HL-60 (cell line): ENCODE measurements around the gene GRIK1.

Experiments used
- DNase-seq, 2 experiments: peaks; one replicate each; pipeline ENCODE4 v3.0.0-alpha.2; 2010 to 2020; ENCODE audit warnings: low read depth in 1 of 2, low spot score in 1 of 2
- H3K27ac ChIP-seq: fragments of 250-450 bp; sonication (Bioruptor Pico); replicated peaks from 2 replicates; pipeline ENCODE4 v1.5.1; 2020; ENCODE audit warnings: mild to moderate bottlenecking, moderate library complexity
- H3K27me3 ChIP-seq: fragments of 250-450 bp; sonication (Bioruptor Pico); 2 replicates; pipeline ENCODE4 v1.5.1; 2021; ENCODE audit warnings: mild to moderate bottlenecking, moderate library complexity; ENCODE audit not compliant: insufficient read depth, poor library complexity, severe bottlenecking
- H3K4me3 ChIP-seq: replicated peaks from 2 replicates; pipeline ENCODE4 v1.5.1; 2011; ENCODE audit warnings: mild to moderate bottlenecking, control low read depth, low read length; ENCODE audit not compliant: insufficient read depth
- GABPA ChIP-seq: IDR thresholded peaks from 2 replicates; pipeline ENCODE4 v1.6.1; 2012; ENCODE audit warnings: low read depth
- POLR2AphosphoS5 ChIP-seq: IDR thresholded peaks from 2 replicates; pipeline ENCODE4 v1.6.1; 2012; ENCODE audit warnings: low read depth
- SPI1 ChIP-seq: IDR thresholded peaks from 2 replicates; pipeline ENCODE4 v1.6.1; 2012; ENCODE audit warnings: low read depth, mild to moderate bottlenecking, borderline replicate concordance
- TF ChIP-seq, protein P1 (sequence below): IDR thresholded peaks from 2 replicates; pipeline ENCODE4 v1.6.1; 2012; ENCODE audit warnings: low read depth; ENCODE audit not compliant: insufficient replicate concordance
- TF ChIP-seq, protein P2 (sequence below): IDR thresholded peaks from one replicate; pipeline ENCODE4 v1.5.1; 2011; ENCODE audit warnings: low read length, control low read depth, inconsistent platforms; ENCODE audit not compliant: insufficient read depth

Gene GRIK1

DNA sequence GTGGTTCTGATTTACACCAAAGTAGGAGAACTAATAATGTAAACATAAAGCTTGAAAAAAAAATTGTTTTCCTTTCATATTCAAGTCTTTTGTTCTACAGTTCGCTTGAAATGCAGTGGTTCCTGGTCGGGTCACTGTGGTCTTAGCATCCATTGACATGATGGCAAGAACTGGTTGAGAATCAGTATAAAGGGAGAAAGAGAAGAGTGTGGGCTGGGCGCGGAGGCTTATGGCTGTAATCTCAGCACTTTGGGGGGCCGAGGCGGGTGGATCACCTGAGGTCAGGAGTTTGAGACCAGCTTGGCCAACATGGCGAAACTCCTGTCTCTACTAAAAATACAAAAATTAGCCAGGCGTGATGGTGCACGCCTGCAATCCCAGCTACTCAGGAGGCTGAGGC lies 390.2 kb downstream of the GRIK1 start:
- Histone ChIP-seq H3K27ac (no peak overlapping the region), H3K27me3 (no peaks in the 10 kb centered on the region), H3K4me3 (no peak overlapping the region)
- TF ChIP-seq, protein P1, sequence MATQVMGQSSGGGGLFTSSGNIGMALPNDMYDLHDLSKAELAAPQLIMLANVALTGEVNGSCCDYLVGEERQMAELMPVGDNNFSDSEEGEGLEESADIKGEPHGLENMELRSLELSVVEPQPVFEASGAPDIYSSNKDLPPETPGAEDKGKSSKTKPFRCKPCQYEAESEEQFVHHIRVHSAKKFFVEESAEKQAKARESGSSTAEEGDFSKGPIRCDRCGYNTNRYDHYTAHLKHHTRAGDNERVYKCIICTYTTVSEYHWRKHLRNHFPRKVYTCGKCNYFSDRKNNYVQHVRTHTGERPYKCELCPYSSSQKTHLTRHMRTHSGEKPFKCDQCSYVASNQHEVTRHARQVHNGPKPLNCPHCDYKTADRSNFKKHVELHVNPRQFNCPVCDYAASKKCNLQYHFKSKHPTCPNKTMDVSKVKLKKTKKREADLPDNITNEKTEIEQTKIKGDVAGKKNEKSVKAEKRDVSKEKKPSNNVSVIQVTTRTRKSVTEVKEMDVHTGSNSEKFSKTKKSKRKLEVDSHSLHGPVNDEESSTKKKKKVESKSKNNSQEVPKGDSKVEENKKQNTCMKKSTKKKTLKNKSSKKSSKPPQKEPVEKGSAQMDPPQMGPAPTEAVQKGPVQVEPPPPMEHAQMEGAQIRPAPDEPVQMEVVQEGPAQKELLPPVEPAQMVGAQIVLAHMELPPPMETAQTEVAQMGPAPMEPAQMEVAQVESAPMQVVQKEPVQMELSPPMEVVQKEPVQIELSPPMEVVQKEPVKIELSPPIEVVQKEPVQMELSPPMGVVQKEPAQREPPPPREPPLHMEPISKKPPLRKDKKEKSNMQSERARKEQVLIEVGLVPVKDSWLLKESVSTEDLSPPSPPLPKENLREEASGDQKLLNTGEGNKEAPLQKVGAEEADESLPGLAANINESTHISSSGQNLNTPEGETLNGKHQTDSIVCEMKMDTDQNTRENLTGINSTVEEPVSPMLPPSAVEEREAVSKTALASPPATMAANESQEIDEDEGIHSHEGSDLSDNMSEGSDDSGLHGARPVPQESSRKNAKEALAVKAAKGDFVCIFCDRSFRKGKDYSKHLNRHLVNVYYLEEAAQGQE: no peak
- no peak for TF ChIP-seq SPI1
- TF ChIP-seq GABPA: no peak
- TF ChIP-seq, protein P2, sequence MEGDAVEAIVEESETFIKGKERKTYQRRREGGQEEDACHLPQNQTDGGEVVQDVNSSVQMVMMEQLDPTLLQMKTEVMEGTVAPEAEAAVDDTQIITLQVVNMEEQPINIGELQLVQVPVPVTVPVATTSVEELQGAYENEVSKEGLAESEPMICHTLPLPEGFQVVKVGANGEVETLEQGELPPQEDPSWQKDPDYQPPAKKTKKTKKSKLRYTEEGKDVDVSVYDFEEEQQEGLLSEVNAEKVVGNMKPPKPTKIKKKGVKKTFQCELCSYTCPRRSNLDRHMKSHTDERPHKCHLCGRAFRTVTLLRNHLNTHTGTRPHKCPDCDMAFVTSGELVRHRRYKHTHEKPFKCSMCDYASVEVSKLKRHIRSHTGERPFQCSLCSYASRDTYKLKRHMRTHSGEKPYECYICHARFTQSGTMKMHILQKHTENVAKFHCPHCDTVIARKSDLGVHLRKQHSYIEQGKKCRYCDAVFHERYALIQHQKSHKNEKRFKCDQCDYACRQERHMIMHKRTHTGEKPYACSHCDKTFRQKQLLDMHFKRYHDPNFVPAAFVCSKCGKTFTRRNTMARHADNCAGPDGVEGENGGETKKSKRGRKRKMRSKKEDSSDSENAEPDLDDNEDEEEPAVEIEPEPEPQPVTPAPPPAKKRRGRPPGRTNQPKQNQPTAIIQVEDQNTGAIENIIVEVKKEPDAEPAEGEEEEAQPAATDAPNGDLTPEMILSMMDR: no peak
- TF ChIP-seq POLR2AphosphoS5: no peak
- DNase-seq: no peak

DNA sequence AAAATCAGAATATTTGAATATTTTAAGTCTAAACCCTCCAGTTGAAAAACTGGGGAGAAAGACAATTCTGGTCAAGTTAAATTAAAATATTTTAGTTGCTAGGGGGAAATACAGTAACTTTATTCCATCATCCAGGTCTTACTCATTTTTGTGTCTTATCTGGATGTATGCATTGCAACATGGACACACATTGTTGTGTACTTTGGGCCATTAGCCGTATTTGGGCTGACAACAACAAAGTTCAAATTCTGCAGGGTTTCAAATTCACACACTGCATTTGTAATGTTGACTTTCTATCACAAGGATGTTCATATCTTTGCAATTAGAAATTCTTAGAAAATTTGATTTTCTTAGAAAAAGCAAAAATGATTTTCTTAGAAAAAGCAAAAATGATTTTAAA lies 391.8 kb downstream of the GRIK1 start:
- TF ChIP-seq, protein P2: no peak
- H3K27me3 ChIP-seq: no peaks in the 10 kb centered on the region
- H3K4me3 ChIP-seq: no peak overlapping the region
- H3K27ac ChIP-seq: no peak overlapping the region
- DNase-seq: no peak

DNA sequence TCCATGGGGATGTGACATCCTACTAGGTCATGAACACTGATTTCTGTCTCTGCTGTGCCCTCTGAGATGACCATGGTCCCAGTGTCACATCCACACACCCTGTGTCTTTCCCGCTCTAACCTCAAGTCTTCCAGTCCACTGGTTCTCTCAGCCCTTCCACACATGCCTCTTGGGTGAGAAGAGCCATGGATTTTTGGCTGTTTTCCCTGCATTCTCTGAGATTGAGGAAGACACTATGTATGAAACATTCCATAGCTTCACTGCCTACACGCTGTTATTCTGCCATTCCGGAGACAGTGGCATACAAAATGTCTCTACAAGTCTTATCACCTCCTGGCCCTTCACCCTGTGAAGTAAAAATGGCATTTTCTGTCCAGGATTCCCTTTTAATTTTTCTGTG lies 393.7 kb downstream of the GRIK1 start:
- no peak for DNase-seq
- TF ChIP-seq SPI1 (no peak), GABPA (no peak), POLR2AphosphoS5 (no peak)
- TF ChIP-seq, protein P1: no peak
- TF ChIP-seq, protein P2: no peak
- no peak overlapping the region for H3K4me3 ChIP-seq
- H3K27ac ChIP-seq: no peak overlapping the region
- H3K27me3 ChIP-seq: no peaks in the 10 kb centered on the region

DNA sequence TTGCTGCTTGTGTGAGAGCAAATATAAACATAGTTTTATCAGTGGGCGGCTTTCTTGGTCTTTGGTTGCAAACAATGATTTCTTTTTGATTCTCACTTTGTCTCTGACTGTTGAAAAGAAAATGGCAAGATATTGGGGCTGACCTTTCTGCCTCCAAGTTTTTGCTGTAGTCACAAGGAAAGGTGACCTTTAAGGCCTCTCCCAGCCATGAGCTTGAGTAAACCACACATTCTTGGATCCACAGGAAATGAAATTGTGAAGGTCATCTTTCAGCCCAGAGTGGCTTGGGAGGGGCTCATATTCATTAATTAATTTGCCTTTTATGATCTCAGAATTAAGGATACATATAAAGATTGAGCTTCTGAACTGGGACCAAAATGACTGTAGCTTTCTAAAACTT lies 399.5 kb downstream of the GRIK1 start:
- TF ChIP-seq POLR2AphosphoS5 (no peak), SPI1 (no peak), GABPA (no peak)
- TF ChIP-seq, protein P1: no peak
- TF ChIP-seq, protein P2: no peak
- no peak for DNase-seq
- Histone ChIP-seq H3K4me3 (no peak overlapping the region), H3K27ac (no peak overlapping the region), H3K27me3 (no peaks in the 10 kb centered on the region)
